Type B pancreatic cell (in vitro differentiated cells): ENCODE data around the gene FTL. TPM values are rescaled to one million over a fixed set of nuclear protein-coding genes. Genes with fewer than 3 reads are reported as not detected.

Source experiments
- DNase-seq: peaks from one replicate; pipeline ENCODE4 v3.0.0; 2021; ENCODE audit warnings: mixed read lengths; ENCODE audit not compliant: unreplicated experiment; ENCODE audit errors: extremely low spot score
- H3K27ac Mint-ChIP-seq: 2 replicates; pipeline ENCODE4 v1.8.0; 2021; ENCODE audit warnings: mild to moderate bottlenecking, mixed read lengths
- H3K27me3 Mint-ChIP-seq: 2 replicates; pipeline ENCODE4 v1.8.0; 2021; ENCODE audit warnings: mixed read lengths
- H3K36me3 Mint-ChIP-seq: 2 replicates; pipeline ENCODE4 v1.8.0; 2021; ENCODE audit warnings: mixed read lengths
- H3K4me1 Mint-ChIP-seq: one replicate; pipeline ENCODE4 v1.8.0; 2021; ENCODE audit warnings: mixed read lengths; ENCODE audit not compliant: unreplicated experiment
- H3K4me3 Mint-ChIP-seq: 2 replicates; pipeline ENCODE4 v1.8.0; 2021; ENCODE audit warnings: mild to moderate bottlenecking, mixed read lengths
- H3K9me3 Mint-ChIP-seq: 2 replicates; pipeline ENCODE4 v1.8.0; 2021; ENCODE audit warnings: mixed read lengths
- CTCF ChIP-seq: fragments of 200-600 bp; sonication (generic); conservative IDR thresholded peaks from 2 replicates; pipeline ENCODE4 v1.5.0; 2021; ENCODE audit warnings: antibody characterized with exemption, mild to moderate bottlenecking
- total RNA-seq: library from RNA; stranded (reverse); gene quantifications from 2 replicates; pipeline ENCODE4 v1.2.1, GENCODE V29; 2021; ENCODE audit warnings: low replicate concordance

FTL gene
- total RNA-seq, 1 donor from 2014 or later, result 1,657 TPM

- DNase-seq, result no peak
- Mint-ChIP-seq H3K27ac (no peak overlapping the region), H3K36me3 (peaks cover 3% of the 10 kb centered on the region), H3K4me1 (no peaks in the 10 kb centered on the region), H3K9me3 (no peaks in the 10 kb centered on the region), H3K27me3 (no peaks in the 10 kb centered on the region), H3K4me3 (no peak overlapping the region)
- TF ChIP-seq CTCF, result no peak
These were observed 24.2 kb upstream of the FTL start for GRCh38 chr19:48940902-48941301.

- Mint-ChIP-seq H3K27me3 (no peaks in the 10 kb centered on the region), H3K9me3 (no peaks in the 10 kb centered on the region), H3K4me1 (no peaks in the 10 kb centered on the region), H3K36me3 (no peaks in the 10 kb centered on the region), H3K4me3 (no peak overlapping the region), H3K27ac (no peak overlapping the region)
- DNase-seq, result no peak
- TF ChIP-seq CTCF, result no peak
These were observed 22.0 kb upstream of the FTL start for GRCh38 chr19:48943081-48943480.

GRCh38 chr19:48945415-48945814 lies 19.7 kb upstream of the FTL start:
- no peaks in the 10 kb centered on the region for H3K36me3 Mint-ChIP-seq

GRCh38 chr19:48945817-48946216 lies 19.3 kb upstream of the FTL start:
- no peak overlapping the region for H3K27ac Mint-ChIP-seq
- TF ChIP-seq CTCF, result no peak
- no peaks in the 10 kb centered on the region for H3K36me3 Mint-ChIP-seq
- H3K27me3 Mint-ChIP-seq, result no peaks in the 10 kb centered on the region
- H3K4me1 Mint-ChIP-seq, result no peaks in the 10 kb centered on the region
- H3K9me3 Mint-ChIP-seq, result no peaks in the 10 kb centered on the region
- H3K4me3 Mint-ChIP-seq, result no peak overlapping the region
- DNase-seq, result no peak

More at GRCh38 chr19:48945415-48945814, 19.7 kb upstream of the FTL start:
- DNase-seq, result no peak
- Mint-ChIP-seq H3K9me3 (no peaks in the 10 kb centered on the region), H3K27ac (no peak overlapping the region), H3K27me3 (no peaks in the 10 kb centered on the region), H3K4me1 (no peaks in the 10 kb centered on the region), H3K4me3 (no peak overlapping the region)
- no peak for TF ChIP-seq CTCF

GRCh38 chr19:48946463-48947257 lies 18.4 kb upstream of the FTL start:
- no peak overlapping the region for H3K4me3 Mint-ChIP-seq
- no peaks in the 10 kb centered on the region for H3K4me1 Mint-ChIP-seq
- H3K36me3 Mint-ChIP-seq, result no peaks in the 10 kb centered on the region
- no peak for TF ChIP-seq CTCF
- H3K27ac Mint-ChIP-seq, result no peak overlapping the region
- H3K27me3 Mint-ChIP-seq, result no peaks in the 10 kb centered on the region
- H3K9me3 Mint-ChIP-seq, result no peaks in the 10 kb centered on the region
- DNase-seq, result no peak
